ENCODE data around the gene SEMA4F.
"Not testable (repeated sequence)": the region's sequence is repeated elsewhere in the genome, so short reads cannot be mapped to it uniquely, and the experiment has no call there.

Gene SEMA4F

DNA sequence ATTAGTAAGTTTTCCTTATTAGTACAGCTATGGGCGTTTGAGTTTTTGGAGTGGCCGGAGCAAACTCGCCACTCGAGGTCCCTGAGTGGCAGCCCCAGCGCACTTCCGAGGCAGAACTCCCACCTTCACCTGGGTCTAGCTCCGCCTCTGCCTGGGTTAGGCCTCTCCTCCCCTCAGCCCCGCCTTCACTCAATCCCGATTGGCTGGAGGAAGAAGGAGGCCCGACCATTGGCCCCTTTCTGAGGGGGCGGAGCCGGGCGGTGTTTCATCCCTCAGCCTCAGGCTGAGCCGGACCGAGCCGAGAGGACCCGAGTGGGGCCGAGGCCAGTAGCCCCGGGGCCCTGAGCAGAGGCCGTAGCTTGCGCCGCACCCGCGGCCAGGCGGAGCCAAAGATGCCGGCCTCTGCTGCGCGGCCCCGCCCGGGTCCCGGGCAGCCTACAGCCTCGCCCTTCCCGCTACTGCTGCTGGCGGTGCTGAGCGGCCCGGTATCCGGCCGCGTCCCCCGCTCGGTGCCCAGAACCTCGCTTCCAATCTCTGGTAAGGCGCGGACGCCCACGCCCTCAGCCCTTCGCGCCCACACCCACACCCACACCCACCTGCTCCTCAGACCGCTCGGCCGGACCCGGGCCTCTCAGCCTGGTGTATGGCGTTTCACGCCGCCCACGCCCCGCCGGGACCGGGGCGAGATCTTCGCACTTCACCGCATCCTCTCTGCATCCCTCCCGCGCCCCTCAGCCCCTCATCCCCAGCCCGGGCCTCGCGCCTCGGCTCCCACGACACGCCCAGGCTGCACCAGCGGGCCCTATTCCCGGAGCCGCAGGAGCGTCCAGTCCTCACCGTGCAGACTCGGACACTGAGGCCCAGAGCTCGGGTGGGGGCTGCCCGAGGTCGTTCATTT is at the start of gene SEMA4F:
Gene SEMA4F (plus strand): TSS at position 263 of the 898 bp plus-strand sequence. CDS start 130 bp downstream, at position 393.
- DNase-seq: peak; percentile 99

- no peak for DNase-seq
Measured at GRCh38 chr2:74606927-74607326, 47.1 kb upstream of the SEMA4F start.

DNA sequence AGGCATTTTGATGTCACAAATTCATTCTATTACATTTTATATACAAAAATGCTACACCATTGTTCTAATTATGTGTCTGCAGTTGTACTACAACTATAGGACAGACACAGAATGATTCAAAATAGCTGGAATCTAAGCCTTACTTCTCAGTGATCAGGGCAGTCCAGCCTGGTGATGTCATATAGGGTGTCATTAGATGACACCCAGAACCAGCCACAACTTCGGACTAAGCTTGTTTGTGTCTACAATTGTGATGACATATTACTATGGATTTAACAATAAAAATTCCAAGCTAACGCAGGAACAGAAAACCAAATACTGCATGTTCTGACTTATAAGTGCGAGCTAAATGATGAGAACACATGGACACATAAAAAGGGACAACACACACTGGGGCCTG is 36.9 kb upstream of the SEMA4F start:
- no peak for DNase-seq

- DNase-seq: no peak
Measured at GRCh38 chr2:74618410-74619083, 35.5 kb upstream of the SEMA4F start.

DNA sequence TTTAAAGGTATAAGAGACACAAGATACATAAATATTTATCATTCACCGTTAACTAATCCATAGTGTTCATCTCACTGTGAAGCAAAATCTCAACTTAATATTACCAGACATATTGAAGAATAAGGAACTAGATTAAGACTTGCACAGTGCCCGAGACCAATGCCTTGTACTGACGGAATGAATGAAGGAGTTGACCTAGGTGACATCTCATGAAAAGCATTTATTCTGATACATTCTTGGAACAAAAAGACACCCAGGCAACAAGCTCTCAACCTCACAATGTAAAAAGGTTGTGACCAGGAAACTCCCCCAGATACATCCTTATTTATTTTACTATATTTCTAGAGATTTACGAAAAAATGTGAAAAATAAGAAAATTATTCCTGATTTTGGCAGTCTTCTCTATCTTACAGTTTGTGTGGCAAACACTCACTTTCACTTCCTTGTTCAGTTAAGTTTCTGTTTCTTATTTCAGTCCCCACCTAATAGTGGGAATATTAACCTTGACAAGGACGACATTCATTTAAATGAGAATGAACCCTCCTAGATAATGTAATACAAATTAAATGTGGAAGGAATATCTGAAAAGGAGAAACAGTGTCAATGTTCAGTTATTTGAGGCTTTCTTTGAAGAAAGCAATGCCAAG is 34.3 kb upstream of the SEMA4F start:
- DNase-seq: no peak

DNA sequence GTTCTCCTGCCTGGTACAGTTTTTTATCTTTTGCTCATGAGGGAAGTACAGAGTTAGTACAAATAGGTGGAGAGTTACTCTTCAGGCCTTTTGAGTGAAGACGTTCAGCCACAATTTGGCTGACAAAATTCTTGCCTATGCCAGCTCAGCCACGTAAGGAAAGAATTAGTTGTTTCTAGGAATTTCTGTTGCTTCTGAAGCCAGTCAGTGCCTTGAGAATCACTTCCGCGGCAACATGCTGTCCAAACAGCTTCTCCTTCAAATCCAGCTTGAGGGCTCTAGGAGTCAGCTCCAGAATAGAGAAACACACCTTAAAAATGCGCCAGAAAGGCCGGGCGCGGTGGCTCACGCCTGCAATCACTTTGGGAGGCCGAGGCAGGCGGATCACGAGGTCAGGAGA is 33.4 kb upstream of the SEMA4F start:
- DNase-seq: no peak

GRCh38 chr2:74625658-74626425 is 28.2 kb upstream of the SEMA4F start:
- DNase-seq: no peak

GRCh38 chr2:74628538-74629105 is 25.4 kb upstream of the SEMA4F start:
- DNase-seq: no peak

- not testable (repeated sequence) for DNase-seq
Measured at GRCh38 chr2:74630454-74630853, 23.6 kb upstream of the SEMA4F start.

DNA sequence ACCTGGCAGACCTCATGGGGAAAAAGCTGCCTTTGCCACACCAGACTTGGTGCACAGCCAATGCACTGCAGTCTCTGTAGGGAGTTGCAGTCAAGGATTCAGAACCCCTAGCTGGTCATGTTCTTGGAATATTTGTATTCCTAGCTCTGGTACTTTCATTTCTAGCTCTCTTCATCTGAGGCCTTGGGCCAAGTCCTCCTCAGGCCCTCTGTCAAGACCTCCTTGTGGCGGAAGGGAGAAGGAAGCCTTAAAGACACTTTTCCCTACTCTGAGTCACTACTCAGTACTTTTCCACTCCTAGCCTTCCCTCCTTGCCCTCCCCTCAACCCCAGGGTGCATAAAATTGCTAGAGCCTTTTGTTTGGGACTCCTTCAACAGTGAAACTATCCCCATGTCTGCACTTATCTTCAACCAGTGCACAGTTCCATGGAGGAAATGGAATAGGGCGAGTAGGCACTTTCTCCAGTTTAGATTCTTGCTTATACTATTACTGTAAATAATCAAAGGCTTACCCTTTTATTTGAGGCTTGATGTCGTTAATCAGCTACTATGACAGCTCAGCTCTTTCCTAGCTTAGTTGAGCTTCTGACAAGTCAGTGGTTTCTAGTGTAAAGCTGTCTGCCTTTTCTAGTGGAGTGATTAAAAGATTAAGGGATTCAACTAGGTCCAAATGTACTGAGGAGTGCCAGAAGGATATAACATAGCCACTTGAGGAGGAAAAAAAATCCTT is 21.7 kb upstream of the SEMA4F start:
- peak; percentile 66 for DNase-seq

- no peak for DNase-seq
Measured at GRCh38 chr2:74632939-74633312, 21.1 kb upstream of the SEMA4F start.

- no peak for DNase-seq
Measured at GRCh38 chr2:74639550-74639949, 14.5 kb upstream of the SEMA4F start.

GRCh38 chr2:74645344-74645743 is 8.7 kb upstream of the SEMA4F start:
- DNase-seq: no peak

DNA sequence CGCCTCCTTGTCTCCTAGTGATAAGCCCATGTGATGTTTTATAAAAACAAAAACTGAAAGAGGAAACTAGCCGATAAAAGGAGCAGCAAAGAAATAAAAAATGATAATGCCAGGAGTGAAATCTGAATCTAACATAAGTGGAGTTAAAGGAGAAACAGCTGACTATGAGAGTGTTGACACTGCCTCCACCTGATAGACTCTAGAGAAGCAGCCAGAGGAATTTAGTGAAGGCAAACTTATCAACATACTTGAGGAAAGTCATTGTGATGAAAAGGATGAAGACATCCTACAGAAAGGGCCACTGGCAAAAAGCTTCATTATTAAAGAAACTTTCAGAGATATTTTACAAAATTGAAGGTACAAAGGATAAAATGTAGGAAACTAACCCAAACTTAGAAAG is 7.8 kb upstream of the SEMA4F start:
- DNase-seq: no peak

DNA sequence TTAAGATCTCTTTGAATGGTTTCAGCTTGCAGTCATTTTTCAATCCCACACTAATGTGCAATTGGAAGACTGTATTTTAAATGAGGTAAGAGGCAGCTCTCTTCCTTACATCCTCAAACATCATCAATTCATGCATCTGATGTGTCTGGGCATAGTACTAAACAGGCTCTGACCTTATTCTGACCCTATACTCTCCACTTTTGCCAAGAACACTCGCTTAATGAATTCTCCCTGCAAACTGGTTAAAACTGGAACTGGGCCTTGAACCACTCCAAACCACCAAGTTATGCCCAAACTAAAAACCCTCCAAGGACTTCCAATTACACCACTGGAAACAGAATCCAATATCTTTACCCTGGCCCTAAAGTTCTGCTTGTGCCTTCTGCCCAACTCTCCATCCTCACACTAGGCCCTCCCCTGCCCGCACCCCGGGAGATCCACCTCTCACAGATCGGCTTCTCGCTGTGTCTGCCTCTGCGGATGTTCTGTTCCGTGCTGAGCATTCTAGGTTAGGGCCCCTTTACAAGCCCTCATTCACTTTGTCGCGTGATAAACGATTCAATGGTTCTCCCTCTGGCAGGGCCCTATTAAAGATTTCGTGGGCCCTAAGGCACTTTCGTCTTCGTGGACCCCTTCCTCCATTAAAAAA is 7.1 kb upstream of the SEMA4F start:
- DNase-seq: no peak

DNA sequence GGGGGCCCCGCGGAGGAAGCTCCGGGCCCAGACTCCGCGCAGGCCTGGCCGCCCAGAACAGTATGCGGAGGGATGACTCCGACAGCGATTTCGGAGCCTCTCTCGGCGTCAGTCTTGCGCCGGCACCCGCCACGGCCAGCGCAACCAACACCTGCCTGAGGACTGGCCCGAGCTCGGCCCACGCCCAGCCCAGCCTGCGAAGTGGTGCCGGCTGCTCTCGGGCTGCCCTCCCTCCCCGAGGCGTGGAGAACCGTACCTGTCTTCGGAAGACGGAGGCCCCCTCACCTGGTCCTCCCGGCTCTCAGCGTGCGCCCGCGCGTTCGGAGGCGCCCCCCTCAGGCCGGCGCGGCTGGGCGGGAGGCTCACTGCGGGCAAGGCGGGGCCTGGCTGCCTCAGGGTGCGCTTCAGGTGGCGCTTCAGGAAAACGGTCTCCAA is 6.0 kb upstream of the SEMA4F start, which contains the start of gene M1AP:
Gene M1AP (minus strand): TSS at position 322 of the 435 bp plus-strand sequence. CDS start 8,055 bp downstream, outside the sequence.
- DNase-seq: peak; percentile 73

DNA sequence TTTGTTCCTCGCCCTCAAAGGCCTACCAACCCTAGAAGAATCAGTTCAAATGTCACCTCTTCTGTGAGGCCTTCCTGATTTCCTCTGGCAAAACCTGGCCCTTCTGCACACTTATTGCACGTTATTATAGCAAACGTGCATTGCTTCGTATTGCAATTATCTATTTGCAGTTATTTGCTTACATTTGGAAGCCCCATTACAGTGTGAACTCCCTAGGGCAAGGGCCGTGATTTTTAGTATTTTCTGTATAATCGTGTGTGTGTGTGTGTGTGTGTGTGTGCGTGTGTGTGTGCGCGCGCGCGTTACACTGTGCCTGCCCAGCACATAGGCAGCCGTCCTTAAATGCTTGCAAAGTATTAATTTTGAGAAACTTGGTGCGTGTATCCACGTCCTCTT is 460 bp upstream of the SEMA4F start:
- no peak for DNase-seq

DNA sequence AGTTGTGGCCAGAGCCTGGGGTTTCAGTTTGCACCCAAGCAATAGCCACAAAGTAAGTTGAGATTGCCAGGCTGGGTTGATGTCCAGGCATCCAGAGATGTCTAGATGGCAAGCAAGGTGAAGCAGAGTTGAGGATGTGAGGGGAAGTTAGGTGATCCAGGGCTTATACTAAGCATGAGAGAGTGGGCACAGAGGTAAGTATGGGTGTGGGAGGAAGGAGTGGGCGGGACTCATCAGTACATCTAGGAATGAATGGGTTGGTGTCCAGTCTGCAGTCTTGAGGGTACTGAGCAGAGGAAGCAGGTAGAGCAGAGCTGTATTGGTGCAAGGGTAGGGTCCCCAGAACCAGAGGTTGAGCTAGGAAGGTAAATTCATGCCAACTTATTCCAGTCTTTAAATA is 1.5 kb downstream of the SEMA4F start:
- DNase-seq: no peak

DNA sequence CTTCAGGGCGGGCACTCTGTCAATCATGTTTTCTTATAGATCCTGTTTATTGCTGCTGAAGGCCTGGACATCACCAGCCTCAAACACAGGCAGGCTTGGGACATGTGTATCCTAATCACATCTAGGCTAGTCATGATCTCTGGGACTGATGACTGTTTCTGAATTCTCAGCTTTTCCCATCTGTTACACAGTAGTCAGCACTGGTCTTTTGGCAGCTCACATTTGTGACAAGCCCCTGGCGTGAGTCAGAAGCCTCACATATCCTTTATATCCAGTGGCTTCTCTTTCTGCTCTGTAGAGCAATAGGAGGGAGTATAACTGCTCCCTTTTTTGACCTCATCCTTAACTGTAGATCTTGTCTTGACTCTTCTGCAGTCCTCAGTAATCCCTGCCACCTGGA is 4.5 kb downstream of the SEMA4F start:
- DNase-seq: no peak

GRCh38 chr2:74659462-74659861 is 5.4 kb downstream of the SEMA4F start:
- no peak for DNase-seq

- no peak for DNase-seq
Measured at GRCh38 chr2:74668087-74668486, 14.0 kb downstream of the SEMA4F start.

Measured in islet precursor cell (in vitro differentiated cells).